ENCODE results near the gene EXT2.

- TF ChIP-seq CTCF (conservative IDR thresholded peaks at IDR 0.05; ENCODE audit: low read length) (no peak), EZH2phosphoT487 (IDR thresholded peaks at IDR 0.05; ENCODE audit: borderline replicate concordance) (no peak)
These were observed 149.3 kb downstream of the EXT2 start for GRCh38 chr11:44244639-44245310.

All from Loucy (cell line).